ENCODE measurements around the gene KBTBD12. TPM values are rescaled to one million over a fixed set of nuclear protein-coding genes. Genes with fewer than 3 reads are reported as not detected.

KBTBD12 gene
- total RNA-seq, 1 experiment from 2014 or later: not detected

DNA sequence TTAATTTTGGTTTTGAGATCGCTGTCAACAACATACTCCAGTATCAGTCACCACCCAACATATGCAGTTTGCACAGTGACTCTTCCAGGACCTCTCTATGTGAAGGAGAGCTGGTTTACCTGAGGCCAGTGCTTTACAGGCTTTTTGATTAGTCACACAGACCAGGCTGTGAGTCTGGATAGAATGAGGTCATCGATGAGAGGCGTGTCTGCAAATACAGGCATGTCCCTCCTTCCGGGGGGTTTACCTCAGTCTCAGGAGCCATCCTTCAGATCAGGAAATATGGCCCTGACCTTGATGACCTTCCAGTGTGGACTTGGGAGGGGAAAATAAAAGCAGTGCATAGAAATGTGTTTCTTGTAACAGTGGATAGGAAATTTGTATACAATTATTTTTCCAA, 46.9 kb downstream of the KBTBD12 start (continued):
- TF ChIP-seq ZNF274 (IDR thresholded peaks at IDR 0.05; ENCODE audit: low read depth, low read length) (no peak), RAD21 (IDR thresholded peaks at IDR 0.05; ENCODE audit: low read depth) (no peak)

- no TSS peak for BruUV-seq (replicated peaks)
- H3K27me3 ChIP-seq (ENCODE audit: insufficient read depth, low read length): no peaks in the 10 kb centered on the region
- H2AFZ ChIP-seq (ENCODE audit: low read depth, low read length, poor library complexity, severe bottlenecking): no peak overlapping the region
- CTCF ChIA-PET: no interaction called here
- H3K36me3 ChIP-seq (ENCODE audit: control insufficient read depth in 1 of 2, insufficient read depth in 2 of 2, low read length in 2 of 2): no peaks in the 10 kb centered on the region
- no peak for DNase-seq (ENCODE audit: low read depth, low spot score)
- H3K4me1 ChIP-seq (ENCODE audit: control insufficient read depth in 1 of 2, insufficient read depth in 2 of 2, low read length in 2 of 2): peaks cover 3 to 13% of the 10 kb centered on the region in 2 experiments; a peak in 2 of 4 replicates
- no peaks in the 10 kb centered on the region for H3K79me2 ChIP-seq (ENCODE audit: insufficient read depth, low read length)
- H3K9ac ChIP-seq (ENCODE audit: low read length): no peak overlapping the region
- no peak overlapping the region for H3K4me3 ChIP-seq (replicated peaks in 1 of 2; ENCODE audit: low read depth in 1 of 2, low read length in 2 of 2)
- no peak overlapping the region for H3K27ac ChIP-seq (ENCODE audit: low read depth, low read length)
- H3K9me2 ChIP-seq (ENCODE audit: insufficient read depth): peaks cover 4% of the 10 kb centered on the region; the same call in 1 of the 2 replicates
- RAD21 ChIA-PET (ENCODE audit: low non-redundant PET in 1 of 2, low total read pairs in 2 of 2, uncharacterized antibody in 2 of 2, unreplicated experiment in 2 of 2): no interaction called here
- no peaks in the 10 kb centered on the region for H3K9me3 ChIP-seq (ENCODE audit: control insufficient read depth in 1 of 2, insufficient read depth in 1 of 2, low read depth in 1 of 2, low read length in 2 of 2)
- H3K4me2 ChIP-seq (ENCODE audit: low read length): no peak overlapping the region
- TF ChIP-seq, protein P1, sequence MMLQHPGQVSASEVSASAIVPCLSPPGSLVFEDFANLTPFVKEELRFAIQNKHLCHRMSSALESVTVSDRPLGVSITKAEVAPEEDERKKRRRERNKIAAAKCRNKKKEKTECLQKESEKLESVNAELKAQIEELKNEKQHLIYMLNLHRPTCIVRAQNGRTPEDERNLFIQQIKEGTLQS (IDR thresholded peaks at IDR 0.05): no peak
- TF ChIP-seq POLR2A (IDR thresholded peaks at IDR 0.05; ENCODE audit: borderline replicate concordance, extremely low read depth, insufficient read depth, insufficient read length) (no peak), RAD21 (IDR thresholded peaks at IDR 0.05; ENCODE audit: low read depth) (no peak), EZH2phosphoT487 (IDR thresholded peaks at IDR 0.05; ENCODE audit: borderline replicate concordance) (no peak), ELF1 (IDR thresholded peaks at IDR 0.05; ENCODE audit: borderline replicate concordance, low read depth) (no peak), ZNF274 (IDR thresholded peaks at IDR 0.05; ENCODE audit: low read depth, low read length) (no peak), CTCF (IDR thresholded peaks at IDR 0.05 in 2 of 3, conservative IDR thresholded peaks at IDR 0.05 in 1 of 3; ENCODE audit: borderline replicate concordance in 1 of 3, insufficient read depth in 1 of 3, low read depth in 2 of 3, low read length in 2 of 3) (no peak), SRF (IDR thresholded peaks at IDR 0.05; ENCODE audit: low read depth) (no peak), CBX3 (IDR thresholded peaks at IDR 0.05; ENCODE audit: low read depth) (no peak)
- ATAC-seq: no peak
- H4K20me1 ChIP-seq (ENCODE audit: insufficient read depth): no peaks in the 10 kb centered on the region
- intact Hi-C loops (cut with micrococcal nuclease): no loop called here
- POLR2A ChIA-PET: no interaction called here
Observed at GRCh38 chr3:127962937-127963336, 47.9 kb downstream of the KBTBD12 start.

Measured in HCT116 (cell line).